Ovary (tissue), 9 donors: Measurements from ENCODE around the gene WNT11. TPM values are rescaled to one million over a fixed set of nuclear protein-coding genes. Genes with fewer than 3 reads are reported as not detected.

Source experiments
- DNase-seq, 5 donors: peaks; one replicate each; pipeline ENCODE4 v3.0.0-alpha.2; 2019 to 2020
- H3K27ac ChIP-seq, 2 donors: fragments of 200-600 bp; one replicate each; pipeline versions ENCODE4 v1.5.1 to v1.8.0; 2019 to 2022
- H3K27me3 ChIP-seq: fragments of 200-600 bp; one replicate; pipeline ENCODE4 v1.8.0; 2022
- H3K36me3 ChIP-seq: fragments of 200-600 bp; sonication (generic); one replicate; pipeline ENCODE4 v1.5.1; 2019
- H3K4me1 ChIP-seq: one replicate; pipeline ENCODE4 v1.8.1; 2013; ENCODE audit warnings: mild to moderate bottlenecking, moderate library complexity; ENCODE audit not compliant: insufficient read depth
- H3K4me3 ChIP-seq: fragments of 200-600 bp; sonication (generic); one replicate; pipeline ENCODE4 v1.5.1; 2017
- H3K9me3 ChIP-seq, 2 donors: fragments of 200-600 bp in 1 of 2; sonication (generic) in 1 of 2; one replicate each; pipeline versions ENCODE4 v1.5.1 to v1.8.1; 2013 to 2019; ENCODE audit warnings: mild to moderate bottlenecking in 1 of 2, moderate library complexity in 1 of 2
- CTCF ChIP-seq, 3 donors: fragments of 450-650 bp in 2 of 3; fragments of 200-600 bp in 1 of 3; IDR thresholded peaks; one replicate each; pipeline versions ENCODE4 v1.5.1 to v1.8.0; 2016 to 2022; ENCODE audit warnings: antibody characterized with exemption in 3 of 3, mild to moderate bottlenecking in 1 of 3
- EP300 ChIP-seq: sonication (generic); formaldehyde crosslinking; IDR thresholded peaks from one replicate; pipeline ENCODE4 v1.6.1; 2017; ENCODE audit warnings: antibody characterized with exemption
- POLR2A ChIP-seq: fragments of 450-650 bp; IDR thresholded peaks from one replicate; pipeline ENCODE4 v1.6.1; 2017; ENCODE audit warnings: antibody characterized with exemption, mild to moderate bottlenecking, moderate library complexity
- WGBS, 3 donors: extraction: QIAGEN DNeasy Blood & Tissue Kit in 1 of 3; methylation state at CpG; one replicate each; pipeline versions ENCODE4 v1.1.5 to v1.1.7; 2013 to 2017; 5-methylcytosine and 5-hydroxymethylcytosine counted together
- intact Hi-C, 4 donors: fragments of 100-400 bp; cut with DNase I; formaldehyde crosslinking; loops; one replicate each; pipeline versions ENCODE4 v1.11.0 to v1.15.1; 2022 to 2023
- polyA plus RNA-seq, 2 donors: library from polyadenylated mRNA; stranded (reverse); fragments of 200-250 nt in 1 of 2; fragments of 350-450 nt in 1 of 2; fragmentation: Illumina TruSeq in 1 of 2; extraction: RNeasy Lipid Tissue Mini Kit (QIAGEN cat#74804) in 1 of 2; gene quantifications; one replicate each; pipeline ENCODE4 v1.2.3, GENCODE V29; 2013 to 2014
- total RNA-seq, 7 donors: library from RNA; depleted of rRNA in 2 of 7; stranded (reverse); fragments of >200 nt in 2 of 7; fragmentation: NEBNext Ultra II Directional in 3 of 7; extraction: Animal tissue kit (Norgen Biotek cat#: 25700) in 3 of 7; gene quantifications; one replicate each; pipeline versions ENCODE4 v1.1.0 to v1.2.4, GENCODE V29; 2016 to 2023
- donor health status: DM: no; HTN: no; CAD: no; lungs with moderate emphysema.
- donor health status: DM: no; HTN: no; CAD: no.
- donor health status: Bipolar disorder and iron deficiency.
- donor health status: DM: yes; HTN: yes; CAD: no.
- donor health status: DM: no; HTN: no; CAD: no.
- donor health status: DM: yes; HTN: yes; CAD: no.

The WNT11 gene
- total and polyA plus RNA-seq, 9 donors = 1.1 to 16.4 (median 3.5) TPM

DNA sequence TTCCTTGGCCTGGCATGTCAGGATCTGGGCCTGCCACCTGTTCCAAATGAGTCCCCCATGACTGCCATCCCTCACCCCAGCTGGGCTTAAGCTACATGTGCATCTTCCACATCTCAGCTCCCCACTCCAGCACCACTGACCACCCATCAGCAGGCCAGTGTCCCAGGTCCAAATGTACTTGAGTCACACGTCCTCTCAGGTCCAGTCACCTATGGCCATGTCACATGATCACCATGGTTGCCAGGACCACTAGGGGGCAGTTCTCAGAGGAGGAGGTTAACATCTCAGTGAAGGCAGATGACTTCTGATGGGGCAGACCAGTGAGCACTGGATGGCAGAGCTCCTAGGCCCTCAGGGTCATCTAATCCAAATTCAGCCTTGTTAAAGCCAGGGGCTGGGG is 41.9 kb upstream of the WNT11 start:
- no peaks in the 10 kb centered on the region for H3K27me3 ChIP-seq
- H3K27ac ChIP-seq = no peak overlapping the region
- H3K4me1 ChIP-seq = no peaks in the 10 kb centered on the region
- H3K36me3 ChIP-seq = no peaks in the 10 kb centered on the region
- DNase-seq = no peak
- H3K4me3 ChIP-seq = no peak overlapping the region
- TF ChIP-seq CTCF (IDR thresholded peaks at IDR 0.05) (no peak), POLR2A (no peak), EP300 (no peak)
- peaks cover 0 to 3% of the 10 kb centered on the region in 2 donors for H3K9me3 ChIP-seq
- intact Hi-C loops = no loop called here
- WGBS, 3 donors = 47 to 73% (median 62%) methylated on average over 1 of the region's 1 CpG

DNA sequence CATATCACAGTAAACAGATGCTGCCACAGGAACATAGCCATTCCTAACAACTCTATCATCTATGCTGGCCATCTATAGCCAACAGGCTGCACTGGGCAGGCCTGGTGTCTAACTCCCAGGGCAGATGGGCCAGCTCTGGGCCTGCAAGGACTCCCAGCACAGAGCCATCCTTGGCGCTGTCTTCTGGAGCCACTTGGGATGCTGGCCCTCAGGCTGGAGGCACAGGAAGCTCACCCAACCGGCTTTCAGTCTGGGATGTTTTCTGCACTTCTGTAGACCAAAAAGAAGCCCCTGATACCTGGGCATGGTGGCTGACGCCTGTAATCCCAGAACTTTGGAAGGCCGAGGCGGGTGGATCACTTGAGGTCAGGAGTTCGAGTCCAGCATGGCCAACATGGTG is 40.8 kb upstream of the WNT11 start:
- intact Hi-C loops = no loop called here
- Histone ChIP-seq H3K4me1 (no peaks in the 10 kb centered on the region), H3K36me3 (no peaks in the 10 kb centered on the region), H3K27me3 (no peaks in the 10 kb centered on the region), H3K9me3 (peaks cover 0 to 3% of the 10 kb centered on the region in 2 donors), H3K27ac (no peak overlapping the region), H3K4me3 (no peak overlapping the region)
- 89 to 91% (median 91%) methylated on average over 6 of the region's 6 CpGs for WGBS, 3 donors
- no peak for DNase-seq
- TF ChIP-seq POLR2A (no peak), EP300 (no peak), CTCF (IDR thresholded peaks at IDR 0.05) (no peak)

DNA sequence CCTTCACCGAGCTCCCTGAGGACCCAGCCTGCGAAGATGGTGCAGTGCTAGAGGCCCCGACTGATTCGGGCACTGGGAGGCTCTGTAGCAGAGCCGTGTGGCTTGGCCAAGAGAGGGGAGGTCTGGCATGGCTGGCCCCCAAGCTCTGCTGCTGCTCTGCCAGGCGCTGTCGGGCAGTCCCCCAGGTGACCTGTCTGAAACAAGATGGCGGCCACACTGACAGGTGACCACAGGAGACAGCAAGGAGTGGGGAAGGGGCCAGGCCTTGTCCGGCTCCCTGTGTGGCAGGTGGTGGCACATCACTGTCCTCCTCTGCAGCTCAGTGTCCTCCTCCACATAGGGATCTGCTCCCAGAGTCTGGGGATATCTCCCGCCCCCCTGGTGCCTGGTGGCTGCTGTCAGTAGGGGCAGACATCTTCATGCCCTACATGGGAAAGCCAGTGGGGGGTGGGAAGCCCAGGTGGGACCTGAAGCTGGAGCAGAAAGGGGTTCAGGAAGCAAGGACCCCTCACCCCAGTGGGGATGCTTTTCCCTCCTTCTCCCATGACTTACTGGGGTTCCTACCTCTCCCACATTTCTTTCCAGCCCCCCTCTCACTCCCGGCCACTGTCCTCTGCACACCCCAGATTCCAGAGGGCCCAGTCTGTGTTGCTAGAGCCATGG is 40.1 kb upstream of the WNT11 start:
- H3K27ac ChIP-seq = no peak overlapping the region
- H3K9me3 ChIP-seq = peaks cover 0 to 3% of the 10 kb centered on the region in 2 donors
- intact Hi-C loops = no loop called here
- H3K4me1 ChIP-seq = no peaks in the 10 kb centered on the region
- WGBS, 3 donors = 92 to 95% (median 94%) methylated on average over 8 to 11 of the region's 11 CpGs
- H3K36me3 ChIP-seq = no peaks in the 10 kb centered on the region
- DNase-seq = no peak
- no peak overlapping the region for H3K4me3 ChIP-seq
- no peaks in the 10 kb centered on the region for H3K27me3 ChIP-seq
- TF ChIP-seq EP300 = no peak
- no peak for TF ChIP-seq POLR2A
- TF ChIP-seq CTCF (IDR thresholded peaks at IDR 0.05) = no peak

DNA sequence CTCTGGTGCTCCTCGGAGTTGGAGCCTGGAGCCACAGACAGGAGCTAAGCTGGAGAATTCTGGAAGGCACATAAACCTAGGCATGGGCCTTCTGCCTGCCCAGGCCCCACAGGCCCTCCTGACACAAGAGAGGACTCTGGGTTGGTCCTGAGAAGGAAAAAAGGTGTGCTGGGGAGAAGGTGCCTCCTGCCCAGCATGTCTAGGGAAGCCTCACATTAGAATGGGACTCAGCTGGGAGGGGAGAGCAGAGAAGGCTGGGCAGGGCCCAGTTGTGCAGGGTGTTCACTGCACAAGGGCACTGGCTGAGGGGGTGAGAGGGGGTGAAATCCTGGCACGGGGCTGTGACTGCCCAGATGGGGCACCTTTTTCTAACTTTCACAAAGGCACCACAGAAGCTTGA is 39.4 kb upstream of the WNT11 start:
- no peaks in the 10 kb centered on the region for H3K36me3 ChIP-seq
- WGBS, 3 donors = 72 to 90% (median 81%) methylated on average over 2 of the region's 2 CpGs
- TF ChIP-seq CTCF (IDR thresholded peaks at IDR 0.05) (no peak), POLR2A (no peak), EP300 (no peak)
- H3K27ac ChIP-seq = no peak overlapping the region
- DNase-seq = no peak
- no peak overlapping the region for H3K4me3 ChIP-seq
- intact Hi-C loops = no loop called here
- no peaks in the 10 kb centered on the region for H3K4me1 ChIP-seq
- no peaks in the 10 kb centered on the region for H3K9me3 ChIP-seq
- no peaks in the 10 kb centered on the region for H3K27me3 ChIP-seq
